ENCODE data around the gene FNTB. TPM values are rescaled to one million over a fixed set of nuclear protein-coding genes. Genes with fewer than 3 reads are reported as not detected.

FNTB gene
- total and polyA plus RNA-seq, 9 of the 15 experiments (the other 6 are each of a cell fraction or from before 2014, with no cell fraction given), result 6.9 to 23.2 (median 12.2) TPM

DNA sequence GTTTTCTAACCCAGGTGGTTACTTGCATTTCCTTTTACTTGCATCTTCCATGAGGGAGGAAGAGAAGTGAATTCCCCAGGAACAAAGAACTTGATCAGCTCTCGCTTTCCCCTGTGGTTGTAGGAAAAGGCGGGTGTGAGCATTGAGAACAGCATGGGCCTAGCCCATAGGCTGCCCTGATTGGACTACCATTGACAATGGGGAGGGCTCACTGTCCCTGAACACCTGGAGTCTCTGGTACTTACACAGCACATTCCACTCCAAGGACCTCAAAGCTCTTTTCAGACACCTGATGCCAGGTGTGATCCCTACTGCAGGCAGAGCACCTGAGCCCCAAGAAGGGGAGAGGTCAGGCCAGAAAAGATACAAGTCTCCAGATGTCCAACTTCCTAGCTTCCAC lies 90.6 kb downstream of the FNTB start (continued):
- TF ChIP-seq, protein P1, sequence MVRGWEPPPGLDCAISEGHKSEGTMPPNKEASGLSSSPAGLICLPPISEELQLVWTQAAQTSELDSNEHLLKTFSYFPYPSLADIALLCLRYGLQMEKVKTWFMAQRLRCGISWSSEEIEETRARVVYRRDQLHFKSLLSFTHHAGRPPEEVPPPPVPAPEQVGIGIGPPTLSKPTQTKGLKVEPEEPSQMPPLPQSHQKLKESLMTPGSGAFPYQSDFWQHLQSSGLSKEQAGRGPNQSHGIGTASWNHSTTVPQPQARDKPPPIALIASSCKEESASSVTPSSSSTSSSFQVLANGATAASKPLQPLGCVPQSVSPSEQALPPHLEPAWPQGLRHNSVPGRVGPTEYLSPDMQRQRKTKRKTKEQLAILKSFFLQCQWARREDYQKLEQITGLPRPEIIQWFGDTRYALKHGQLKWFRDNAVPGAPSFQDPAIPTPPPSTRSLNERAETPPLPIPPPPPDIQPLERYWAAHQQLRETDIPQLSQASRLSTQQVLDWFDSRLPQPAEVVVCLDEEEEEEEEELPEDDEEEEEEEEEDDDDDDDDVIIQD (CRISPR knock-in tag; IDR thresholded peaks at IDR 0.05), result no peak
- TF ChIP-seq, protein P2, sequence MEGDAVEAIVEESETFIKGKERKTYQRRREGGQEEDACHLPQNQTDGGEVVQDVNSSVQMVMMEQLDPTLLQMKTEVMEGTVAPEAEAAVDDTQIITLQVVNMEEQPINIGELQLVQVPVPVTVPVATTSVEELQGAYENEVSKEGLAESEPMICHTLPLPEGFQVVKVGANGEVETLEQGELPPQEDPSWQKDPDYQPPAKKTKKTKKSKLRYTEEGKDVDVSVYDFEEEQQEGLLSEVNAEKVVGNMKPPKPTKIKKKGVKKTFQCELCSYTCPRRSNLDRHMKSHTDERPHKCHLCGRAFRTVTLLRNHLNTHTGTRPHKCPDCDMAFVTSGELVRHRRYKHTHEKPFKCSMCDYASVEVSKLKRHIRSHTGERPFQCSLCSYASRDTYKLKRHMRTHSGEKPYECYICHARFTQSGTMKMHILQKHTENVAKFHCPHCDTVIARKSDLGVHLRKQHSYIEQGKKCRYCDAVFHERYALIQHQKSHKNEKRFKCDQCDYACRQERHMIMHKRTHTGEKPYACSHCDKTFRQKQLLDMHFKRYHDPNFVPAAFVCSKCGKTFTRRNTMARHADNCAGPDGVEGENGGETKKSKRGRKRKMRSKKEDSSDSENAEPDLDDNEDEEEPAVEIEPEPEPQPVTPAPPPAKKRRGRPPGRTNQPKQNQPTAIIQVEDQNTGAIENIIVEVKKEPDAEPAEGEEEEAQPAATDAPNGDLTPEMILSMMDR (IDR thresholded peaks at IDR 0.05 in 2 of 3, conservative IDR thresholded peaks at IDR 0.05 in 1 of 3; ENCODE audit: insufficient read depth in 2 of 3, low read depth in 1 of 3, low read length in 3 of 3), result no peak
- no peak for TF ChIP-seq POU5F1 (IDR thresholded peaks at IDR 0.05; ENCODE audit: borderline replicate concordance, low read depth, low read length, partially characterized antibody)

DNA sequence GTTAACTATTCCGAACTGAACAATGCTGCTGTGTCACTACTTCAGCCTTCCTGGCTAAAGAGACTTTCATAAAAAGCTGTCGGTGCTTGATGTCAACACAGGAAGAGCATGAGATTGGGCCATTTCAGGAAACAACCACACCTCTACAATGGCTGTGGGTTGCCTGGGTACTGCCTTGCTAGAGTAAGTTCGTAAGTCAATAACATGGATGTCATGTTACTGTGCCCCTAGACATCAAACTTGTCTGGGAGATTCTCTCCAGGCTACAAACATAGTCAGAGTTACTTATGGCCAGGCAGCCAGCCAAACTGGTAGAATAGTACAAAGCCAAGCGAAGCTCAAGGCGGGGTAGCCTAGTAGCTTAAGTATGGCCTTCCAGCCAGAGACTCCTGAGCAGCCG lies 92.5 kb downstream of the FNTB start:
- no peaks in the 10 kb centered on the region for H3K9me3 ChIP-seq (replicated peaks; ENCODE audit: control insufficient read depth, insufficient read depth, low read depth, low read length)
- TF ChIP-seq KLF10 (CRISPR knock-in tag; IDR thresholded peaks at IDR 0.05), result no peak
- no peak for TF ChIP-seq RFX5 (IDR thresholded peaks at IDR 0.05; ENCODE audit: low read depth, low read length)
- TF ChIP-seq SP1 (CRISPR knock-in tag; IDR thresholded peaks at IDR 0.05), result no peak
- no peak for TF ChIP-seq GABPA (tag; conservative IDR thresholded peaks at IDR 0.05; ENCODE audit: low read depth)
- TF ChIP-seq MEF2A (IDR thresholded peaks at IDR 0.05; ENCODE audit: control insufficient read depth, low read depth, low read length), result no peak
- TF ChIP-seq TAF15 (IDR thresholded peaks at IDR 0.05; ENCODE audit: low read depth, low read length), result no peak
- no peak for TF ChIP-seq NEUROD1 (IDR thresholded peaks at IDR 0.05; ENCODE audit: borderline replicate concordance, low read depth, low read length, partially characterized antibody)
- no peak overlapping the region for H3K9ac ChIP-seq (ENCODE audit: insufficient read depth in 1 of 2, low read depth in 2 of 2, low read length in 2 of 2)
- DNase-seq (ENCODE audit: extremely low read depth in 1 of 4, low spot score in 3 of 4) (no peak), ATAC-seq (no peak), FAIRE-seq (no peak)
- no peaks in the 10 kb centered on the region; the same call in 1 of the 2 replicates for H4K20me1 ChIP-seq (replicated peaks; ENCODE audit: control insufficient read depth, insufficient read depth, low read length)
- intact Hi-C loops (cut with micrococcal nuclease) (no loop called here), in situ Hi-C loops (cut with MboI) (no loop called here)
- peaks cover 9% of the 10 kb centered on the region for H3K79me2 ChIP-seq (ENCODE audit: control insufficient read depth, insufficient read depth, low read length)
- H3K36me3 ChIP-seq (ENCODE audit: control insufficient read depth, insufficient read depth, low read length), result peaks cover 85% of the 10 kb centered on the region
- no peak overlapping the region for H3K4me2 ChIP-seq (ENCODE audit: insufficient read depth, low read length)
- 89% methylated on average over 6 of the region's 6 CpGs for WGBS (ENCODE audit: insufficient coverage, low coverage, missing lambda C conversion rate)
- H2AFZ ChIP-seq (ENCODE audit: low read depth, low read length), result no peak overlapping the region
- H3K27me3 ChIP-seq (ENCODE audit: control insufficient read depth in 2 of 2, insufficient read depth in 2 of 2, low read length in 2 of 2), result no peaks in the 10 kb centered on the region
- POLR2A ChIA-PET, result interaction anchor here (0.6 kb wide), 1 partner anchor 386 kb away, joined by 3 read pairs; no protein-coding TSS in a partner anchor
- no peaks in the 10 kb centered on the region for H3K9me1 ChIP-seq (ENCODE audit: control insufficient read depth, insufficient read depth, low read length)
- no peak overlapping the region for H3K4me3 ChIP-seq
- CTCF ChIA-PET (ENCODE audit: low intra/inter-chr PET ratio), result no interaction called here
- H3K4me1 ChIP-seq (replicated peaks in 1 of 2; ENCODE audit: control insufficient read depth in 2 of 2, insufficient read depth in 2 of 2, low read length in 2 of 2), result peaks cover 0 to 21% of the 10 kb centered on the region in 2 experiments; a peak in 3 of 5 replicates
- no peak overlapping the region for H3K27ac ChIP-seq (ENCODE audit: extremely low read depth, low read depth, low read length)
- no TSS peak for BruUV-seq (replicated peaks)

All from K562 (cell line).